H1 (cell line): ENCODE data around the gene ZHX3.

Experiments
- CTCF ChIP-seq, 3 experiments: IDR thresholded peaks; 1 replicate in 2 of 3; 2 replicates in 1 of 3; pipeline versions ENCODE4 v1.5.1 to v1.6.1; 2011; ENCODE audit warnings: low read length in 3 of 3, mild to moderate bottlenecking in 3 of 3, inconsistent platforms in 2 of 3, low read depth in 1 of 3, moderate library complexity in 1 of 3; ENCODE audit not compliant: insufficient read depth in 1 of 3; ENCODE audit errors: control extremely low read depth in 1 of 3
- EZH2 ChIP-seq: fragments of 200-600 bp; sonication (generic); IDR thresholded peaks from 2 replicates; pipeline ENCODE4 v1.7.1; 2012; ENCODE audit warnings: low read depth, mild to moderate bottlenecking, moderate library complexity, low read length, inconsistent platforms; ENCODE audit not compliant: severe bottlenecking
- HDAC2 ChIP-seq, 2 experiments: fragments of 300-600 bp in 1 of 2; sonication (generic) in 1 of 2; IDR thresholded peaks; 2 replicates each; pipeline ENCODE4 v1.6.1; 2011 to 2012; ENCODE audit warnings: low read depth in 2 of 2, low read length in 2 of 2, mild to moderate bottlenecking in 2 of 2, moderate library complexity in 2 of 2, borderline replicate concordance in 1 of 2, inconsistent platforms in 1 of 2
- HDAC6 ChIP-seq: IDR thresholded peaks from one replicate; pipeline ENCODE4 v1.7.1; 2012; ENCODE audit warnings: low read depth, mild to moderate bottlenecking, inconsistent platforms, low read length, moderate library complexity
- KDM4A ChIP-seq: IDR thresholded peaks from one replicate; pipeline ENCODE4 v1.7.1; 2012; ENCODE audit warnings: low read depth, mild to moderate bottlenecking, moderate library complexity, low read length, inconsistent platforms; ENCODE audit not compliant: severe bottlenecking
- MAFK ChIP-seq: IDR thresholded peaks from 2 replicates; pipeline ENCODE4 v1.6.1; 2012; ENCODE audit warnings: low read depth, mild to moderate bottlenecking, improper control_type of control experiment, low read length
- PHF8 ChIP-seq: fragments of 200-600 bp; sonication (generic); conservative IDR thresholded peaks from 2 replicates; pipeline ENCODE4 v1.7.1; 2012; ENCODE audit warnings: low read depth, mild to moderate bottlenecking, inconsistent platforms, low read length, moderate library complexity
- RNF2 ChIP-seq: fragments of 200-900, 300-1000 bp; sonication (generic); IDR thresholded peaks from 2 replicates; pipeline ENCODE4 v1.7.1; 2016; ENCODE audit warnings: borderline replicate concordance, low read depth, mild to moderate bottlenecking, antibody characterized with exemption, low read length; ENCODE audit not compliant: poor library complexity, severe bottlenecking; ENCODE audit errors: missing control alignments

GRCh38 chr20:41167118-41167470 is 150.4 kb downstream of the ZHX3 start:
- no peak for TF ChIP-seq HDAC6
- TF ChIP-seq HDAC2 (IDR thresholded peaks at IDR 0.05; ENCODE audit: borderline replicate concordance in 1 of 2, low read depth in 2 of 2, low read length in 2 of 2) = no peak
- no peak for TF ChIP-seq EZH2
- TF ChIP-seq CTCF (IDR thresholded peaks at IDR 0.05; ENCODE audit: control extremely low read depth in 1 of 3, insufficient read depth in 1 of 3, low read depth in 1 of 3, low read length in 3 of 3) = no peak
- TF ChIP-seq KDM4A = no peak
- TF ChIP-seq MAFK = no peak
- TF ChIP-seq PHF8 = no peak
- no peak for TF ChIP-seq RNF2
